Measurements from ENCODE around the gene SNRNP40.

SNRNP40 gene

GRCh38 chr1:31324093-31324492, 27.5 kb upstream of the SNRNP40 start:
- H3K36me3 ChIP-seq = peaks cover 44 to 73% (median 58%) of the 10 kb centered on the region in 11 experiments

DNA sequence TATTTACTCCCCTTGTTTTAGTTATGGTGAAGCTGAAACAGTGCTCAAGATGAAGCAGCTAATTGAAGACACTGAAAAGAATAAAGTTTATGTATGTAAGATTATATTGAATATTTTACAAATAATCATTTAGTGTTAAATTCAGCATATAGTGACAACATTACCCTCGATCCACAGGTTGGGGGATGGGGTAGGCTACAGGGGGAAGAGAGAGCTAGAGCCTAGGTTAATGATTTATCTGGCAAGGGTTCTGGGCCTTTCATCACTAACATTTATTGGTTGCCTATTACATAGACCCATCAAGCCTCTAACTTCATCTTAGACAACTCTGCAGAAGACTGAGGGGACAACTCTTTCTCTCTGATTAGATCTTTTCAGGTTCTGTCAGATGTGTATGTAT, 21.6 kb upstream of the SNRNP40 start:
- H3K36me3 ChIP-seq = peaks cover 87 to 100% (median 96%) of the 10 kb centered on the region in 11 experiments
- peaks cover 0 to 3% (median 0%) of the 10 kb centered on the region in 11 experiments; a peak in 1 of 22 replicates for H4K20me1 ChIP-seq
- H3K9me3 ChIP-seq (replicated peaks in 1 of 11) = peaks cover 0 to 18% (median 0%) of the 10 kb centered on the region in 11 experiments; a peak in 7 of 22 replicates
- no peaks in the 10 kb centered on the region for H3K4me1 ChIP-seq
- H3K27me3 ChIP-seq = no peaks in the 10 kb centered on the region
- no peak overlapping the region for H3K9ac ChIP-seq
- no peak overlapping the region for H3K27ac ChIP-seq
- no peak overlapping the region for H3K4me3 ChIP-seq
- no peak for TF ChIP-seq Cebpa-rat (IDR thresholded peaks at IDR 0.05)
- H3K4me2 ChIP-seq = no peak overlapping the region

More at GRCh38 chr1:31324093-31324492, 27.5 kb upstream of the SNRNP40 start:
- TF ChIP-seq Cebpa-rat (IDR thresholded peaks at IDR 0.05) = no peak
- no peaks in the 10 kb centered on the region for H3K27me3 ChIP-seq
- H3K4me3 ChIP-seq = no peak overlapping the region
- H3K9ac ChIP-seq = no peak overlapping the region
- H3K9me3 ChIP-seq (replicated peaks in 1 of 11) = peaks cover 0 to 18% (median 0%) of the 10 kb centered on the region in 11 experiments; a peak in 7 of 22 replicates
- peaks cover 0 to 19% (median 7%) of the 10 kb centered on the region in 11 experiments; a peak in 5 of 22 replicates for H4K20me1 ChIP-seq
- H3K4me2 ChIP-seq = no peak overlapping the region
- H3K27ac ChIP-seq = no peak overlapping the region
- H3K4me1 ChIP-seq = no peaks in the 10 kb centered on the region

DNA sequence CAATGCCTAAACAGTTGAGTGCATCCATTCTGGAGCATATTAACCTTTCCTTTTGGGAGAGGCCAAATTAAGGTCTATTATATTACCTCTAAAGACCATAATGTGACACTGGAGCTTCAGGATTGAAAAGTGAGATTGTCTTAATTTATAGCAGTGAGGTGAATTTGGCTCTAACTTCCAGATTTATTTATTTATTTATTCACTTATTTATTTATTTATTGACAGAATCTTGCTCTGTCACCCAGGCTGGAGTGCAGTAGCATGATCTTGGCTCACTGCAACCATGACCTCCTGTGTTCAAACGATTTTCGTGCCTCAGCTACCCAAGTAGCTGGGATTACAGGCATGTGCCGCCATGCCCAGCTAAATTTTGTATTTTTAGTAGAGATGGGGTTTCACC, 19.3 kb upstream of the SNRNP40 start:
- no peak overlapping the region for H3K4me3 ChIP-seq
- no peak overlapping the region for H3K27ac ChIP-seq
- TF ChIP-seq Cebpa-rat (IDR thresholded peaks at IDR 0.05) = no peak
- H4K20me1 ChIP-seq = 0 out of 22 replicates have a peak, but pooled peaks cover 0 to 4% (median 0%) of the 10 kb centered on the region in 11 experiments
- peaks cover 95 to 100% (median 99%) of the 10 kb centered on the region in 11 experiments for H3K36me3 ChIP-seq
- H3K9ac ChIP-seq = no peak overlapping the region
- H3K4me1 ChIP-seq = no peaks in the 10 kb centered on the region
- peaks cover 0 to 11% (median 0%) of the 10 kb centered on the region in 11 experiments; a peak in 7 of 22 replicates for H3K9me3 ChIP-seq (replicated peaks in 1 of 11)
- H3K4me2 ChIP-seq = no peak overlapping the region
- H3K27me3 ChIP-seq = no peaks in the 10 kb centered on the region

- Histone ChIP-seq H3K4me1 (no peaks in the 10 kb centered on the region), H3K36me3 (peaks cover 59 to 88% (median 72%) of the 10 kb centered on the region in 11 experiments), H3K27me3 (no peaks in the 10 kb centered on the region), H4K20me1 (peaks cover 0 to 39% (median 17%) of the 10 kb centered on the region in 11 experiments; a peak in 14 of 22 replicates), H3K4me2 (no peak overlapping the region), H3K4me3 (no peak overlapping the region), H3K9ac (no peak overlapping the region), H3K9me3 (replicated peaks in 1 of 11) (no peaks in the 10 kb centered on the region), H3K27ac (no peak overlapping the region)
- TF ChIP-seq Cebpa-rat (IDR thresholded peaks at IDR 0.05) = no peak
These were observed 13.6 kb upstream of the SNRNP40 start for GRCh38 chr1:31310198-31310597.

DNA sequence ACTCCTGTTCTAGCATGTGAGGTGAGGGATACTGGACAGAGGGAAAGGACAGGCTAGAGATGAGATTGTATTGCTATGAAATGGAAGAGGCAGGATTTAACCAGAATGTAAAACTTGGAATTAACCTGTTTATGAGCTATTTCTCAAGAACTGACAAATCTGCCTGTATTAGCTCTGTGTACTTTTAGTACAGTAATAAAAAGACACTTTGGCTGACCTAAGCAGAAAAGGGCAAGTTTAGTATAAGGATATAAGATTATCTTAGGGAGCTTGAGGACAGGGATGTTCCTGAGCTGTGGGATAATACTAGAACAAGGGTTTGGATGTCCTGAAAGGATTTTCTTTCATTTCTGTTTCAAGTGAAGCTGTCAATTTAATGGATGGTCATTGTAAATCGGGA, 11.4 kb upstream of the SNRNP40 start:
- Histone ChIP-seq H4K20me1 (peaks cover 0 to 61% (median 19%) of the 10 kb centered on the region in 11 experiments; a peak in 16 of 22 replicates), H3K27me3 (no peaks in the 10 kb centered on the region), H3K36me3 (peaks cover 47 to 85% (median 61%) of the 10 kb centered on the region in 11 experiments), H3K9ac (no peak overlapping the region), H3K9me3 (replicated peaks in 1 of 11) (no peaks in the 10 kb centered on the region), H3K4me2 (no peak overlapping the region), H3K4me1 (no peaks in the 10 kb centered on the region), H3K4me3 (no peak overlapping the region), H3K27ac (no peak overlapping the region)
- TF ChIP-seq Cebpa-rat (IDR thresholded peaks at IDR 0.05) = no peak

- TF ChIP-seq Cebpa-rat (IDR thresholded peaks at IDR 0.05) = no peak
- no peak overlapping the region for H3K27ac ChIP-seq
These were observed 9.7 kb upstream of the SNRNP40 start for GRCh38 chr1:31306278-31306677.

GRCh38 chr1:31302709-31303441, 6.3 kb upstream of the SNRNP40 start:
- H3K4me3 ChIP-seq = no peak overlapping the region
- H3K9ac ChIP-seq = no peak overlapping the region
- H3K27me3 ChIP-seq = no peaks in the 10 kb centered on the region
- H3K36me3 ChIP-seq = peaks cover 17 to 63% (median 35%) of the 10 kb centered on the region in 11 experiments; a peak in 21 of 22 replicates
- H4K20me1 ChIP-seq = peaks cover 0 to 83% (median 20%) of the 10 kb centered on the region in 11 experiments; a peak in 14 of 22 replicates
- peaks cover 7 to 25% (median 20%) of the 10 kb centered on the region in 10 experiments for H3K4me1 ChIP-seq
- H3K27ac ChIP-seq = no peak overlapping the region
- no peak overlapping the region for H3K4me2 ChIP-seq
- H3K9me3 ChIP-seq (replicated peaks in 1 of 11) = no peaks in the 10 kb centered on the region
- TF ChIP-seq Cebpa-rat (IDR thresholded peaks at IDR 0.05) = no peak

More at GRCh38 chr1:31306278-31306677, 9.7 kb upstream of the SNRNP40 start:
- Histone ChIP-seq H3K4me3 (no peak overlapping the region), H3K9ac (no peak overlapping the region), H3K4me2 (no peak overlapping the region), H3K27me3 (no peaks in the 10 kb centered on the region), H3K36me3 (peaks cover 33 to 81% (median 52%) of the 10 kb centered on the region in 11 experiments), H3K4me1 (no peaks in the 10 kb centered on the region), H3K9me3 (replicated peaks in 1 of 11) (no peaks in the 10 kb centered on the region), H4K20me1 (peaks cover 0 to 75% (median 27%) of the 10 kb centered on the region in 11 experiments; a peak in 16 of 22 replicates)

GRCh38 chr1:31300193-31300592, 3.6 kb upstream of the SNRNP40 start:
- TF ChIP-seq Cebpa-rat (IDR thresholded peaks at IDR 0.05) = no peak
- H3K4me1 ChIP-seq = peaks cover 19 to 36% (median 30%) of the 10 kb centered on the region in 10 experiments

GRCh38 chr1:31299365-31299764, 2.8 kb upstream of the SNRNP40 start:
- no peaks in the 10 kb centered on the region for H3K9me3 ChIP-seq (replicated peaks in 1 of 11)
- TF ChIP-seq Cebpa-rat (IDR thresholded peaks at IDR 0.05) = no peak
- no peak overlapping the region for H3K9ac ChIP-seq
- peaks cover 0 to 65% (median 16%) of the 10 kb centered on the region in 11 experiments; a peak in 12 of 22 replicates for H4K20me1 ChIP-seq
- no peak overlapping the region for H3K27ac ChIP-seq
- H3K4me1 ChIP-seq = peaks cover 23 to 41% (median 36%) of the 10 kb centered on the region in 10 experiments
- no peak overlapping the region for H3K4me3 ChIP-seq
- H3K36me3 ChIP-seq = peaks cover 11 to 42% (median 23%) of the 10 kb centered on the region in 11 experiments; a peak in 21 of 22 replicates
- no peaks in the 10 kb centered on the region for H3K27me3 ChIP-seq
- H3K4me2 ChIP-seq = peak overlapping the region in 5 of 11 experiments; percentile 31 to 97 (median 92); a peak in 8 of 22 replicates

More at GRCh38 chr1:31300193-31300592, 3.6 kb upstream of the SNRNP40 start:
- Histone ChIP-seq H3K27me3 (no peaks in the 10 kb centered on the region), H4K20me1 (peaks cover 0 to 65% (median 16%) of the 10 kb centered on the region in 11 experiments; a peak in 12 of 22 replicates), H3K9me3 (replicated peaks in 1 of 11) (no peaks in the 10 kb centered on the region), H3K4me3 (no peak overlapping the region), H3K27ac (no peak overlapping the region), H3K9ac (no peak overlapping the region), H3K4me2 (peak overlapping the region in 3 of 11 experiments; percentile 31 to 97 (median 92); a peak in 2 of 22 replicates), H3K36me3 (peaks cover 15 to 42% (median 25%) of the 10 kb centered on the region in 11 experiments; a peak in 21 of 22 replicates)
